GM18511 (cell line): ENCODE results near the gene SYTL1.

Experiments used
- ATAC-seq: cut with Tn5 transposase; IDR thresholded peaks from one replicate; pipeline ENCODE4 v1.9.1; 2021; ENCODE audit warnings: mild to moderate bottlenecking, moderate library complexity; ENCODE audit not compliant: unreplicated experiment

SYTL1 gene

DNA sequence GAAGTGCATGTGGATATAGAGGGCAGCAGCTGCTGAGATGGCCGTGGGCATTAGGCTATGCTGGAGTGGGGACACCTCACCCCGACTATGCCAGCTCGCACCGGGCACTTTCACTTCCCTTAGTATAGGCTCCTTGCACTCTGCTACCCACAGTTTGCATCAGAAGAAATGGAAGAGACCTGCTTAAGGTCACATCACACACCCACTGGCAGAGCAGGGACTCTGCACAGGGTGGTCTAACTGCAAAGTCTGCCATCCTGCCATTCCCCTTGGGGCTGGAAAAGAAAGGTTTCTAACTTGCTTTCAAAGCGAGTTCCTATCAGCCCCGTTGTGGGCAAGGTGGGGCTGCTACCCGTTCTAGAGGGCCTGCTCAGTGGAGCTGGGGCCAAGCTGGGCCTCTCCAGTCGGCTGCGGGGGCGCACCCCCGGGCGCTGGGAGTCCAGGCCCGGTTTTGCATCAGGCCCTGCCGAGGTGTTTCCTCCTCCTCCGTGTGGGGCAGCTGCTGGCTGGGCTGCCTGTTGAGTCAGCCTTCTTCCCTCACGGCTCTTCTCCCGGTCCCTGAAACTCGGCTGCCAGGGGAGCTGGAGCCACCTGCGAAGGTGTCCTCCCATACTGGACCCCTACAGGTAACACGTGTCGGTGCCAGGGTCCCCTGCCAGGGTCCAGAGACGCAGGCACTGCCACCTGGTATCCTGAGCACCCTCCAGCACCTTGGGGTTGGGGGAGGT, at the start of gene SYTL1:
SYTL1 (plus strand) TSS at position 498 of the 728 bp plus-strand sequence. CDS start 3,313 bp downstream, outside the sequence.
- peak; percentile 52 for ATAC-seq

GRCh38 chr1:27292106-27292505, 49.7 kb upstream of the SYTL1 start:
- ATAC-seq, result no peak

- ATAC-seq, result no peak
These were observed 47.9 kb upstream of the SYTL1 start for GRCh38 chr1:27293915-27294314.

DNA sequence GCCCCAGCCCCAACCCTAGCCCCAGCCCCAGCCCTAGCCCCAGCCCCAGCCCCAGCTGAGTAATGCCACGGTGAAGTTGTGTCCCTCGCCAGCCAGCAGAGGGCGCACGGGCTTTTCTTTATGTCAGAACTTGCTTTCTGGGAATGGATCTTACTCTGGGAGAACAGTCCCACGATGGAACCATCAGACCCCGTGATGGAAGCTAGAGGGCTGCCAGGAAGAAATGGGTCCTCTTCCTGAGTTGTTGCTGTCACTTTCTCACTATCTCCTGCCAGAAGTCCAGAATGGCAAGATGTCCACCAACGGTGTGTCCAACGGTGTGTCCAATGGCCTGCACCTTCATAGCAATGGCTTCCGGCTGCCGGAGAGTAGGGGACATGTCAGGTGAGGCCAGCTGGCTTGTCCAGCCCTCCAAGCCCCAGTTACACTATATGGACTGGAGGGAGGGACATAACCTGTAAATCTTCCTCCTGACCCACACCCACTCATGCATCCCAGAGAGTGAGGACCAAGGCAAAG, 45.0 kb upstream of the SYTL1 start:
- ATAC-seq, result no peak

GRCh38 chr1:27297903-27298302, 43.9 kb upstream of the SYTL1 start:
- ATAC-seq, result no peak

GRCh38 chr1:27298632-27299384, 43.0 kb upstream of the SYTL1 start:
- no peak for ATAC-seq

DNA sequence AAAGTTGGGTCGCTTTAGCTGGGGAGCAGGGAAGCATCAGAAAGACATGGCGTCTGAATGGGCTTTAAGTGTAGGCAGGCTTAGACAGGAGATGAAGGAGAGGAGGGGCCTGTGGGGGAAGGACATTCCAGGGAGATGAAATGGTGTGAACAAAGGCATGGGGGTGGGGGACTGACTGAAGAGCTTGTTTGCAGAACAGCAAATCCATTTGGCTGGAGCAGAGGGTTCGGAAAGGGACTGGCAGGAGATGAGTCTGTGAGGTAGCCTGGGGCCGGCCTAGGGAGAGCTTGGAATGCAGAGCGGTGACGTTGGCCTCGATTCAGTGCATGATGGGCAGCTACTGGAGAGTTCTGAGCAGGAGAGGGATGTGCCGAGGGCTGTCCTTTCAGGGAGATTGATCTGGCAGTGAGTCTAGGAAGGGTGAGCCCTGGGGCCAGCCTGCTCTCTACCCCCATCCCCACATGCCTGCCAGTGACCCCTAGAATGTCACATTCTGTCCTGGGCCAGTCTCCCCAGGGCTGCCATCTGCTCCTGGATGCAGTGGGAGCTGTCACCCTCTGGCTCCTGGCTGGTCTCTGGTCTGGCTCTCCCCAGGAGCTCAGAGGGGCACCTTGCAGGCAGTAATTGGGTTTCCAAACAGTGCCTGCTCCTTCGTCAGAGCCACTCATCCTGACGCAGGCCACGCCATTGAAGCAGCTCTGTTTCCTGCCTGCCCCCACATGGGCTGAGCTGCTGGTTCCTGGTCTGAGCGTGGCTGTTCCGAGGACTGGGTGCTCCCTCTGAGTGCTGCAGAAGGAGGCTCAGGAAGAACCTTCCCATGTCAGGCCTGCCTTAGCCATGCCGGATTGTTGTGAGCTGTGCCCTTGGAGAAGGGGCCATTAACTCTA, 42.2 kb upstream of the SYTL1 start:
- ATAC-seq, result no peak

DNA sequence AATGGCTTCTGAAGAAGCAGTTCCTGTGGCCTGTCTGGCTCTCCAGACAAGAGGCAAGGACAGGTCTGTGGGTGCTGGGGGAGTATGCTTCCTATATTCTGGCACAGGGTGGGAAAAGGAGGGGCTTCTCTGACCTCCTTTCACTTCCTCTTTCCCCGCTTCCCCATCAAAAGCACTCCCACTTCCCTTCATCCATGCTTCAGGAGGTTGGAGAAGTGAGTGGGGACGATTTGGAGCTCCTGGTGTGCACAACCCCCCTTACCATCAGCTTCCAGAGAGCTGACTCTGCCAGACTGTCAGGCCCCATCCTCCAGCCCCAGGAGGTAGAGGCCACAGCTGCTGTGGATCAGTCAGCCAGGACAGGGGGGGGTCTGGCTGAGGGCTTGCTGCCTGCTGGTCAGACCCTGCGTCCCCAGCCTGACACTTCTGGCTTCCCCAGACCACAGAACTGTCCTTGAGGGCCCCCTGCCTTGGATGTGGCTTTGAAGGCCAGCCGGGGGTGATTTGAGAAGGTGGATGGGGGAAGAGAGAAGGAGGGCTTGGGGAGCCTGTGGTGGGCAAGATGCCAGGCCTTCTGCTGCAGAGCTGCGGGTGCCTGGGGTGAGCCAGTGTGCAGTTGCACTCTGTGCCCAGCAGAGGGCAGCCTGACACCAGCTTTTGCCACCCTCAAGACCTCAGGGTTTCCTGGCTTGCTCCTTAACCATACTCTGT, 41.3 kb upstream of the SYTL1 start:
- ATAC-seq, result no peak

DNA sequence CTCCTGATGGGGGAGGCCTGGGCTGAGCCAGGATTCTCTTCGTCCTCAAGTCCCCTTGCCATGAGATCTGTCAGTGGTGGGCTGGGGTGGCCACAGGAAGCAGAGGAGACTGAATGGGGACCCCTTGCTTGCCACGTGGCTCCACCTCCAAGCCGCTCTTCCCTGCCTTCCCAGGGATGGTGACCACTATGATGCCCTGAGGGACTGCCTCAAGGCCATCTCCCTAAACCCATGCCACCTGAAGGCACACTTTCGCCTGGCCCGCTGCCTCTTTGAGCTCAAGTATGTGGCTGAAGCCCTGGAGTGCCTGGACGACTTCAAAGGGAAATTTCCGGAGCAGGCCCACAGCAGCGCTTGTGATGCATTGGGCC, 40.8 kb upstream of the SYTL1 start:
- ATAC-seq, result no peak

GRCh38 chr1:27301582-27302199, 40.1 kb upstream of the SYTL1 start:
- no peak for ATAC-seq

DNA sequence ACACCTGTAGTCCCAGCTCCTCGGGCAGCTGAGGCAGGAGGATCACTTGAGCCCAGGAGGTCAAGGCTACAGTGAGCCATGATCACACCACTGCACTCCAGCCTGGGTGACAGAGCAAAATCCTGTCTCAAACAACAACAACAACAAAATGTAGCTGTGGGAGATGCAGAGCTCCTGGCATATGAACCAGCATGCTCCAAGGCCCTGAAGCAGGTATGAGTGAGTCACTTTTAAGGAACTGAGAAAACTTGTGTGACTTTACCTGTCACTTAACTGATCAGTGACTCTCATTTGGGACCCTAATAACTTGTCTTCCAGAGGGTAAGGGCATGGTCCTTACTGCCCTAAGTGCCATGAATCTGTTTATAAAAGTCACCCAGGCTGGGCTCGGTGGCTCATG, 39.2 kb upstream of the SYTL1 start:
- no peak for ATAC-seq

GRCh38 chr1:27303509-27303908, 38.3 kb upstream of the SYTL1 start:
- no peak for ATAC-seq

GRCh38 chr1:27306071-27306470, 35.8 kb upstream of the SYTL1 start:
- no peak for ATAC-seq

DNA sequence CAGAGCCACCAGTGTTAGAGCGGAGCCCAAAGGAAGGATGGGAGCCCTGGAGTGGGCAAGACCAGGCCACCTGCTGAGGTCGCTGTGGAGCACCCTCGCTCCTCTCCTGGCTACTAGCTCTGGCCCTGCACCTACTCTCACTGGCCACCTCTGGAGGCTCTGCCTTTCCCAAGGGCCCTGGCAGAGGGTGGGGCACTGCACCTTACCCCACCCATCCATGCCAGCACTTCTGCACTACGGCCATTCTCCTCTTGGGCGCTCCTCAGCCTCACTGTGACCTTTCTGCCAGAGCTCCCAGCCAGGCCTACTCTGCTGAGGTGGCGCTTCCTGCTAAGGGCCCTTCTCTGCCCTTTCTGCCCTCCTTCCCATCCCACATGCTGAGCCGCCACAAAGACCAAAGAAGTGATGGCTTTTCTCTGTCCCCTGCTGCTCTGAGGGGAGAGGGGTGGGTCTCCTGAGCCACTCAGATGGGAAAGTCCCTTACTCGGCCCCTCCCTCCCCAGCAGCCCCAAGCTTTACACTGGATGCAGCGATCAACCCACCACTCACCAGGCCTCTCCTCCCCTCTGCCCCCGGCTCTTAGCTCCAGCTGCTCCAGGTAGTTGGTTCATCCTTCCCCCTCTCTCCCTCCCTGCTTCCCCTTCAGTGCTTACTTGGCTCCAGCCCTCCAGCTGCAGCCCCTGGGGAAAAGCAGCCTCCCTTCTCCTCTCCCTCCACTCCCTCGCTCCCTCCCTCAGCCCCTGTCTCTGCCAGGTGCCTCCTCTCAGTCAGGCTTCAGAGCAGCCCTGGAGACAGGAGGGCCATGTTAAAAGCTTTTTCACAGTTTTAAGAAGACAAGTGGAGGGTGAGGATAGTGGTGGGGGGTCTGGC, 34.7 kb upstream of the SYTL1 start:
- no peak for ATAC-seq

- ATAC-seq, result no peak
These were observed 33.8 kb upstream of the SYTL1 start for GRCh38 chr1:27307874-27308598.

- ATAC-seq, result no peak
These were observed 27.7 kb upstream of the SYTL1 start for GRCh38 chr1:27314169-27314568.

GRCh38 chr1:27314737-27315136, 27.1 kb upstream of the SYTL1 start:
- ATAC-seq, result no peak

DNA sequence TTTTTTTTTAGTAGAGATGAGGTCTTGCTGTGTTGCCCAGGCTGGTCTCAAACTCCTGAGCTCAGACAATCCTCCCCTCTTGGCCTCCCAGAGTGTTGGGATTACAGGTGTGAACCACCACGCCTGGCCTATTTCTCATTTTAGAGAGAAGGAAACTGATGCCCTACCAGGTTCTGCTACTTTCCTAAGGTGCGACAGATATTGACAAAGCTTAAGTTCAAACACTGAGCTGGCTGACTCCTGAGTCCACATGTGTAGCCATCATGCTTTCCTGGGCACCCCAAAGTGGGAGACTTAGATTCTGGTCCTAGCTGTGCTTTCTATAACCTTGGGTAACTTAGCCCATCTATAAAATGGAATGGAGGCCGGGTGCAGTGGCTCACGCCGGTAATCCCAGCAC, 25.0 kb upstream of the SYTL1 start:
- ATAC-seq, result no peak

DNA sequence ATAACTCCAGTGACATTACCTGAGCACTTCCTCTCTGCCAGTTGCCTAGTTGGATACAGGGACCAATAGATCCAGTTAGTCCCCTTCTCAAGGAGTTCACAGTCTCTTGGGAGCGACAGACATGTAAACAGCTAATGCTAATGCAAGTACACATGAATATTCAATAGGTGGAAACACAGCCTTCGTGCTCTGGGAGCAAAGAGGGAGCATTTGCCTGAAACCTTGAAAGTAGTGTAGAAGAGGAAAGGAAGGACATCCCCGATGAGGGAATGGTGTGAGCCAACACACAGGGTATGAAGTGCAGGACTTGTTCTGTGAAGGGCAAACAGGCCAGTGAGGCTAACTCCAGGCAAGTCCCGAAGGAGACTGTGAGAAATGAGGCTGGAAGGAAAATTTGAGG, 23.7 kb upstream of the SYTL1 start:
- ATAC-seq, result no peak
